Gastrocnemius medialis (tissue), 4 donors: ENCODE data around the gene CDC25B.

Source experiments
- POLR2A ChIP-seq, 2 donors: fragments of 450-650 bp; IDR thresholded peaks; one replicate each; pipeline ENCODE4 v1.6.1; 2017; ENCODE audit warnings: antibody characterized with exemption in 2 of 2, mild to moderate bottlenecking in 2 of 2, moderate library complexity in 2 of 2
- TF ChIP-seq, protein P1 (sequence below), 5 experiments: fragments of 450-650 bp in 3 of 5; fragments of 200-600 bp in 2 of 5; sonication (generic) in 2 of 5; IDR thresholded peaks in 4 of 5; conservative IDR thresholded peaks in 1 of 5; 1 replicate in 4 of 5; 2 replicates in 1 of 5; pipeline ENCODE4 v1.5.1; 2016 to 2019; ENCODE audit warnings: antibody characterized with exemption in 5 of 5, mild to moderate bottlenecking in 3 of 5, moderate library complexity in 3 of 5

DNA sequence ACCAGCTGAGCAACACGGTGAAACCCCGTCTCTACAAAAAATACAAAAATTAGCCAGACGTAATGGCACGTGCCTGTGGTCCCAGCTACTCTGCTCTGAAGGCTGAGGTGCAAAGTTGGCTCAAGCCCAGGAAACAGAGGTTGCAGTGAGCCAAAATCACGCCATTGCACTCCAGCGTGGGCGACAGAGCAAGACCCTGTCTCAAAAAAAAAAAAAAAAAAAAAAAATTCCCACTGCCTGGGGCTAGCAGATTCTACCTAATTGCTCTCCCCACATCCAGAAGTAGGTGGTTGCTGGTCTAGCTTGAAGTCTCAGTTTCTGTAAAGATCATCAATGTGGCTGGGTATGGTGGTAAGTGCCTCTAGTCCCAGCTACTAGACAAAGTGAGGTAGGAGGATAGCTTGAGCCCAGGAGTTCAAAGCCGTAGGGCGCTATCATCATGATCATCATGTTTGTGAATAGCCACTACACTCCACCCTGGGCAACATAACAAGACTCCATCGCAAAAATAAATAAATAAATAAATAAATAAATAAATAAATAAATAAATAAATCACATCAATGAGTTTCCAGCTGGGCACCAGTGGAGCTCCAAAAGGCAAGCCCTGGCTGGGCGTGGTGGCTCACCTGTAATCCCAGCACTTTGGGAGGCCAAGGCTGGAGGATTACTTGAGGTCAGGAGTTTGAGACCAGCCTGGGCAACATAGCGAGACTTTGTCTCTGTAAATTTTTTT, 17.9 kb downstream of the CDC25B start:
- TF ChIP-seq, protein P1, sequence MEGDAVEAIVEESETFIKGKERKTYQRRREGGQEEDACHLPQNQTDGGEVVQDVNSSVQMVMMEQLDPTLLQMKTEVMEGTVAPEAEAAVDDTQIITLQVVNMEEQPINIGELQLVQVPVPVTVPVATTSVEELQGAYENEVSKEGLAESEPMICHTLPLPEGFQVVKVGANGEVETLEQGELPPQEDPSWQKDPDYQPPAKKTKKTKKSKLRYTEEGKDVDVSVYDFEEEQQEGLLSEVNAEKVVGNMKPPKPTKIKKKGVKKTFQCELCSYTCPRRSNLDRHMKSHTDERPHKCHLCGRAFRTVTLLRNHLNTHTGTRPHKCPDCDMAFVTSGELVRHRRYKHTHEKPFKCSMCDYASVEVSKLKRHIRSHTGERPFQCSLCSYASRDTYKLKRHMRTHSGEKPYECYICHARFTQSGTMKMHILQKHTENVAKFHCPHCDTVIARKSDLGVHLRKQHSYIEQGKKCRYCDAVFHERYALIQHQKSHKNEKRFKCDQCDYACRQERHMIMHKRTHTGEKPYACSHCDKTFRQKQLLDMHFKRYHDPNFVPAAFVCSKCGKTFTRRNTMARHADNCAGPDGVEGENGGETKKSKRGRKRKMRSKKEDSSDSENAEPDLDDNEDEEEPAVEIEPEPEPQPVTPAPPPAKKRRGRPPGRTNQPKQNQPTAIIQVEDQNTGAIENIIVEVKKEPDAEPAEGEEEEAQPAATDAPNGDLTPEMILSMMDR (IDR thresholded peaks at IDR 0.05 in 4 of 5, conservative IDR thresholded peaks at IDR 0.05 in 1 of 5): no peak
- TF ChIP-seq POLR2A (IDR thresholded peaks at IDR 0.05): no peak
